IMR-90 (cell line): ENCODE measurements around the gene NAPSA. TPM values are rescaled to one million over a fixed set of nuclear protein-coding genes. Genes with fewer than 3 reads are reported as not detected.

Experiments
- ATAC-seq: fragments of 200-7000 bp; cut with Tn5 transposase; 2 replicates; pipeline ENCODE4 v1.9.1; 2020; ENCODE audit warnings: low read depth, mild to moderate bottlenecking, moderate library complexity
- BruUV-seq: library from RNA; stranded (reverse); fragments of 400-500 nt; replicated peaks from 2 replicates; lab custom pipeline; 2021; lab: Mats Ljungman, UMichigan
- CTCF ChIA-PET: fragments of 300-600 bp; formaldehyde crosslinking; extraction: SDS; loops from one replicate; lab custom pipeline; 2021; ENCODE audit warnings: antibody characterized with exemption; lab: Yijun Ruan, JAX
- POLR2A ChIA-PET: fragments of 300-600 bp; sonication (Branson Sonifier 250); formaldehyde crosslinking; loops from one replicate; lab custom pipeline; 2022; ENCODE audit warnings: antibody characterized with exemption; ENCODE audit not compliant: unreplicated experiment; lab: Charles Lee
- DNase-seq: peaks from one replicate; pipeline ENCODE4 v3.0.0; 2013
- H2AFZ ChIP-seq: replicated peaks from 2 replicates; pipeline ENCODE3; 2013; ENCODE audit warnings: low read length, mild to moderate bottlenecking; ENCODE audit not compliant: poor library complexity
- H2AK5ac ChIP-seq: 2 replicates; pipeline ENCODE4 v1.6.1; 2013; ENCODE audit warnings: low read depth, low read length, inconsistent platforms
- H2AK9ac ChIP-seq: replicated peaks from 2 replicates; pipeline ENCODE3; 2013; ENCODE audit warnings: mild to moderate bottlenecking, low read depth, low read length, moderate library complexity; ENCODE audit not compliant: poor library complexity
- H2BK120ac ChIP-seq: 2 replicates; pipeline ENCODE4 v1.6.1; 2013; ENCODE audit warnings: low read depth, low read length, inconsistent platforms
- H2BK15ac ChIP-seq: 3 replicates; pipeline ENCODE4 v1.6.1; 2013; ENCODE audit warnings: low read depth, low read length, inconsistent platforms
- H2BK20ac ChIP-seq: 2 replicates; pipeline ENCODE4 v1.6.1; 2013; ENCODE audit warnings: low read depth, mild to moderate bottlenecking, inconsistent platforms, low read length, moderate library complexity
- H2BK5ac ChIP-seq: 2 replicates; pipeline ENCODE4 v1.6.1; 2013; ENCODE audit warnings: mild to moderate bottlenecking, low read depth, low read length, inconsistent platforms; ENCODE audit not compliant: poor library complexity, severe bottlenecking
- H3K14ac ChIP-seq: replicated peaks from 2 replicates; pipeline ENCODE4 v1.6.1; 2013; ENCODE audit warnings: low read depth, low read length, inconsistent platforms
- H3K18ac ChIP-seq: 2 replicates; pipeline ENCODE4 v1.6.1; 2013; ENCODE audit warnings: low read depth, low read length, control low read depth
- H3K23ac ChIP-seq: 2 replicates; pipeline ENCODE4 v1.6.1; 2013; ENCODE audit warnings: low read depth, low read length, inconsistent platforms
- H3K27ac ChIP-seq: 2 replicates; pipeline ENCODE4 v1.5.1; 2013; ENCODE audit warnings: mild to moderate bottlenecking, control low read depth, low read length; ENCODE audit not compliant: insufficient read depth
- H3K27me3 ChIP-seq: 2 replicates; pipeline ENCODE4 v1.6.1; 2013; ENCODE audit warnings: low read length; ENCODE audit not compliant: control insufficient read depth, insufficient read depth
- H3K36me3 ChIP-seq: 2 replicates; pipeline ENCODE4 v1.6.1; 2013; ENCODE audit warnings: low read length, mixed read lengths; ENCODE audit not compliant: control insufficient read depth, insufficient read depth
- H3K4ac ChIP-seq: 2 replicates; pipeline ENCODE4 v1.6.1; 2013; ENCODE audit warnings: low read depth, low read length, inconsistent platforms
- H3K4me1 ChIP-seq: 2 replicates; pipeline ENCODE4 v1.6.1; 2013; ENCODE audit warnings: low read length, mixed read lengths; ENCODE audit not compliant: control insufficient read depth, insufficient read depth
- H3K4me2 ChIP-seq: 2 replicates; pipeline ENCODE4 v1.6.1; 2013; ENCODE audit warnings: low read depth, mild to moderate bottlenecking, control low read depth, low read length, moderate library complexity
- H3K4me3 ChIP-seq: 2 replicates; pipeline ENCODE4 v1.5.1; 2013; ENCODE audit warnings: low read depth, mild to moderate bottlenecking, control low read depth, low read length, moderate library complexity; ENCODE audit not compliant: insufficient read depth
- H3K56ac ChIP-seq: 2 replicates; pipeline ENCODE4 v1.6.1; 2013; ENCODE audit warnings: low read length, inconsistent platforms; ENCODE audit not compliant: insufficient read depth; ENCODE audit errors: extremely low read depth
- H3K79me1 ChIP-seq, 2 experiments: 2 replicates each; pipeline ENCODE4 v1.6.1; 2013; ENCODE audit warnings: low read length in 2 of 2, inconsistent platforms in 1 of 2, low read depth in 1 of 2
- H3K9ac ChIP-seq: 2 replicates; pipeline ENCODE4 v1.6.1; 2013; ENCODE audit warnings: low read depth, low read length, control low read depth
- H3K9me1 ChIP-seq: 2 replicates; pipeline ENCODE4 v1.6.1; 2013; ENCODE audit warnings: low read length, inconsistent platforms; ENCODE audit not compliant: insufficient read depth
- H3K9me3 ChIP-seq: 2 replicates; pipeline ENCODE4 v1.6.1; 2013; ENCODE audit warnings: low read length; ENCODE audit not compliant: control insufficient read depth, insufficient read depth
- H4K20me1 ChIP-seq: 2 replicates; pipeline ENCODE4 v1.6.1; 2013; ENCODE audit warnings: low read length, inconsistent platforms; ENCODE audit not compliant: insufficient read depth
- H4K5ac ChIP-seq: 2 replicates; pipeline ENCODE4 v1.6.1; 2013; ENCODE audit warnings: mild to moderate bottlenecking, low read depth, low read length, control low read depth
- H4K8ac ChIP-seq, 2 experiments: 2 replicates each; pipeline ENCODE4 v1.6.1; 2013; ENCODE audit warnings: low read depth in 2 of 2, low read length in 2 of 2, control low read depth in 1 of 2, inconsistent platforms in 1 of 2
- H4K91ac ChIP-seq: 2 replicates; pipeline ENCODE4 v1.6.1; 2013; ENCODE audit warnings: low read depth, low read length, inconsistent platforms; ENCODE audit not compliant: insufficient read depth
- BHLHE40 ChIP-seq: fragments of 150-350 bp; IDR thresholded peaks from 2 replicates; pipeline ENCODE4 v1.6.1; 2016; ENCODE audit warnings: mild to moderate bottlenecking, low read depth, low read length
- CEBPB ChIP-seq: IDR thresholded peaks from 2 replicates; pipeline ENCODE4 v1.6.1; 2012; ENCODE audit warnings: low read depth, low read length, improper control_type of control experiment
- CHD1 ChIP-seq: IDR thresholded peaks from 2 replicates; pipeline ENCODE4 v1.6.1; 2012; ENCODE audit warnings: low read depth, low read length, improper control_type of control experiment
- FOS ChIP-seq: fragments of 150-350 bp; IDR thresholded peaks from 2 replicates; pipeline ENCODE4 v1.6.1; 2016; ENCODE audit warnings: low read depth, low read length
- MAFK ChIP-seq: IDR thresholded peaks from 2 replicates; pipeline ENCODE4 v1.6.1; 2012; ENCODE audit warnings: low read depth, low read length, improper control_type of control experiment
- MAZ ChIP-seq: IDR thresholded peaks from 2 replicates; pipeline ENCODE4 v1.6.1; 2012; ENCODE audit warnings: low read depth, mild to moderate bottlenecking, low read length, improper control_type of control experiment, moderate library complexity, borderline replicate concordance
- MXI1 ChIP-seq: IDR thresholded peaks from 2 replicates; pipeline ENCODE4 v1.6.1; 2012; ENCODE audit warnings: low read depth, mild to moderate bottlenecking, low read length, moderate library complexity, borderline replicate concordance
- NFE2L2 ChIP-seq: fragments of 150-350 bp; IDR thresholded peaks from 2 replicates; pipeline ENCODE4 v1.6.1; 2016; ENCODE audit warnings: low read depth, mild to moderate bottlenecking, low read length
- POLR2A ChIP-seq: IDR thresholded peaks from 2 replicates; pipeline ENCODE4 v1.6.1; 2012; ENCODE audit warnings: mild to moderate bottlenecking, low read depth, low read length
- RAD21 ChIP-seq: IDR thresholded peaks from 2 replicates; pipeline ENCODE4 v1.6.1; 2012; ENCODE audit warnings: low read length, improper control_type of control experiment
- RCOR1 ChIP-seq: IDR thresholded peaks from 2 replicates; pipeline ENCODE4 v1.6.1; 2012; ENCODE audit warnings: mild to moderate bottlenecking, low read length, improper control_type of control experiment; ENCODE audit not compliant: insufficient replicate concordance
- RFX5 ChIP-seq: IDR thresholded peaks from 2 replicates; pipeline ENCODE4 v1.8.0; 2012; ENCODE audit warnings: low read depth, mild to moderate bottlenecking, low read length, moderate library complexity
- SMC3 ChIP-seq: fragments of 150-350 bp; IDR thresholded peaks from 2 replicates; pipeline ENCODE4 v1.6.1; 2016; ENCODE audit warnings: low read depth, mild to moderate bottlenecking, antibody characterized with exemption, low read length, moderate library complexity
- WGBS, 2 experiments: methylation state at CpG; one replicate each; pipeline versions ENCODE4 v1.1.5 to v1.1.7; 2013; ENCODE audit warnings: missing lambda C conversion rate in 2 of 2; ENCODE audit not compliant: insufficient read length in 1 of 2; ENCODE audit errors: extremely low coverage in 2 of 2; 5-methylcytosine and 5-hydroxymethylcytosine counted together
- dilution Hi-C: fragments of 300-500 bp; cut with HindIII; formaldehyde crosslinking; loops from one replicate; pipeline ENCODE4 v1.14.3; 2018; ENCODE audit warnings: low sequenced_read_pairs; ENCODE audit not compliant: unreplicated experiment
- in situ Hi-C: fragments of 300-500 bp; cut with MboI; formaldehyde crosslinking; loops from 3 replicates; pipeline ENCODE4 v1.14.3; 2019; ENCODE audit warnings: low sequenced_read_pairs, inconsistent platforms, mixed read lengths
- intact Hi-C: fragments of 100-400 bp; cut with micrococcal nuclease; formaldehyde crosslinking; loops from 2 replicates; pipeline ENCODE4 v1.10.0; 2022
- polyA plus RNA-seq, 3 experiments: library from polyadenylated mRNA; depleted of rRNA; stranded (reverse); fragments of >200 nt; gene quantifications; 2 replicates each; pipeline ENCODE4 v1.2.3, GENCODE V29; 2012; ENCODE audit warnings: low replicate concordance in 1 of 3
- total RNA-seq: library from RNA; depleted of rRNA; stranded (reverse); fragments of >200 nt; gene quantifications from 2 replicates; pipeline ENCODE4 v1.2.3, GENCODE V29; 2012
- TF ChIP-seq, protein P1 (sequence below): fragments of 150-350 bp; IDR thresholded peaks from 2 replicates; pipeline ENCODE4 v1.6.1; 2016; ENCODE audit warnings: low read depth, mild to moderate bottlenecking, low read length, moderate library complexity, borderline replicate concordance
- TF ChIP-seq, protein P2 (sequence below): fragments of 150-350 bp; IDR thresholded peaks from 2 replicates; pipeline ENCODE4 v1.6.1; 2017; ENCODE audit warnings: mild to moderate bottlenecking, antibody characterized with exemption, low read length, low read depth
- TF ChIP-seq, protein P3 (sequence below): conservative IDR thresholded peaks from 2 replicates; pipeline ENCODE4 v1.5.1; 2012; ENCODE audit warnings: mild to moderate bottlenecking, low read depth, low read length, improper control_type of control experiment

Gene NAPSA
- total and polyA plus RNA-seq, 2 of the 4 experiments (the other 2 are of a cell fraction): 0.39 TPM; not detected in 1

DNA sequence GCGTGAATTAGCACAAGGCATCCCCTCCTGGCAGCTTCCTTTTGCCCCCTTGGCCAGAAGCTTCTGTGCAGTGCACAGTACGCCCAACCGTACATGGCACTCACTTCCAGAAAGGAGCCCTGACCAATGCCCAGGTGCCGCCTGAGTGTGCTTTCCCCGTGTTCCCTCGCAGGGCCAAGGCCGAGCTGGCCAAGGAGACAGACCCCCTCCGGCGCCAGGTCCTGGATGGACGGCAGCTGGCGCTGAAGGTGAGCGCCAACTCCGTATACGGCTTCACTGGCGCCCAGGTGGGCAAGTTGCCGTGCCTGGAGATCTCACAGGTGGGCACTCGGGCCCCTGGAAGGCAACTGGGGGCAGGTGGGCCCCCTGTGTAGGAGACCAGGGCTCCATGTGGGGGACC, 43.9 kb upstream of the NAPSA start:
- Histone ChIP-seq H3K14ac (no peak overlapping the region), H3K56ac (no peak overlapping the region), H2BK20ac (no peak overlapping the region), H3K4ac (no peak overlapping the region), H3K27ac (no peak overlapping the region), H2AK5ac (no peak overlapping the region), H2AFZ (no peak overlapping the region), H3K23ac (no peak overlapping the region), H3K36me3 (peaks cover 7% of the 10 kb centered on the region), H3K79me1 (no peaks in the 10 kb centered on the region), H3K9ac (no peak overlapping the region), H3K9me3 (no peaks in the 10 kb centered on the region), H3K18ac (no peak overlapping the region), H4K20me1 (no peaks in the 10 kb centered on the region), H3K27me3 (no peaks in the 10 kb centered on the region), H2BK120ac (no peak overlapping the region), H3K9me1 (no peaks in the 10 kb centered on the region; the same call in 1 of the 2 replicates), H4K91ac (no peak overlapping the region), H3K4me1 (no peaks in the 10 kb centered on the region), H4K8ac (no peak overlapping the region), H3K4me3 (no peak overlapping the region), H3K4me2 (no peak overlapping the region), H4K5ac (no peak overlapping the region), H2BK15ac (no peak overlapping the region), H2AK9ac (no peak overlapping the region), H2BK5ac (no peak overlapping the region)
- CTCF ChIA-PET: interaction anchor here (0.9 kb wide), 1 partner anchor 16 kb away, joined by 3 read pairs; no protein-coding TSS in a partner anchor
- TF ChIP-seq SMC3: no peak
- TF ChIP-seq, protein P1, sequence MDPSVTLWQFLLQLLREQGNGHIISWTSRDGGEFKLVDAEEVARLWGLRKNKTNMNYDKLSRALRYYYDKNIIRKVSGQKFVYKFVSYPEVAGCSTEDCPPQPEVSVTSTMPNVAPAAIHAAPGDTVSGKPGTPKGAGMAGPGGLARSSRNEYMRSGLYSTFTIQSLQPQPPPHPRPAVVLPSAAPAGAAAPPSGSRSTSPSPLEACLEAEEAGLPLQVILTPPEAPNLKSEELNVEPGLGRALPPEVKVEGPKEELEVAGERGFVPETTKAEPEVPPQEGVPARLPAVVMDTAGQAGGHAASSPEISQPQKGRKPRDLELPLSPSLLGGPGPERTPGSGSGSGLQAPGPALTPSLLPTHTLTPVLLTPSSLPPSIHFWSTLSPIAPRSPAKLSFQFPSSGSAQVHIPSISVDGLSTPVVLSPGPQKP: no peak
- no peak for TF ChIP-seq FOS
- no peak for TF ChIP-seq NFE2L2
- TF ChIP-seq MAZ: no peak
- no peak for TF ChIP-seq RFX5
- TF ChIP-seq RCOR1: no peak
- TF ChIP-seq, protein P2, sequence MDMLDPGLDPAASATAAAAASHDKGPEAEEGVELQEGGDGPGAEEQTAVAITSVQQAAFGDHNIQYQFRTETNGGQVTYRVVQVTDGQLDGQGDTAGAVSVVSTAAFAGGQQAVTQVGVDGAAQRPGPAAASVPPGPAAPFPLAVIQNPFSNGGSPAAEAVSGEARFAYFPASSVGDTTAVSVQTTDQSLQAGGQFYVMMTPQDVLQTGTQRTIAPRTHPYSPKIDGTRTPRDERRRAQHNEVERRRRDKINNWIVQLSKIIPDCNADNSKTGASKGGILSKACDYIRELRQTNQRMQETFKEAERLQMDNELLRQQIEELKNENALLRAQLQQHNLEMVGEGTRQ: no peak
- no peak for TF ChIP-seq BHLHE40
- TF ChIP-seq MXI1: no peak
- TF ChIP-seq, protein P3, sequence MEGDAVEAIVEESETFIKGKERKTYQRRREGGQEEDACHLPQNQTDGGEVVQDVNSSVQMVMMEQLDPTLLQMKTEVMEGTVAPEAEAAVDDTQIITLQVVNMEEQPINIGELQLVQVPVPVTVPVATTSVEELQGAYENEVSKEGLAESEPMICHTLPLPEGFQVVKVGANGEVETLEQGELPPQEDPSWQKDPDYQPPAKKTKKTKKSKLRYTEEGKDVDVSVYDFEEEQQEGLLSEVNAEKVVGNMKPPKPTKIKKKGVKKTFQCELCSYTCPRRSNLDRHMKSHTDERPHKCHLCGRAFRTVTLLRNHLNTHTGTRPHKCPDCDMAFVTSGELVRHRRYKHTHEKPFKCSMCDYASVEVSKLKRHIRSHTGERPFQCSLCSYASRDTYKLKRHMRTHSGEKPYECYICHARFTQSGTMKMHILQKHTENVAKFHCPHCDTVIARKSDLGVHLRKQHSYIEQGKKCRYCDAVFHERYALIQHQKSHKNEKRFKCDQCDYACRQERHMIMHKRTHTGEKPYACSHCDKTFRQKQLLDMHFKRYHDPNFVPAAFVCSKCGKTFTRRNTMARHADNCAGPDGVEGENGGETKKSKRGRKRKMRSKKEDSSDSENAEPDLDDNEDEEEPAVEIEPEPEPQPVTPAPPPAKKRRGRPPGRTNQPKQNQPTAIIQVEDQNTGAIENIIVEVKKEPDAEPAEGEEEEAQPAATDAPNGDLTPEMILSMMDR: no peak
- TF ChIP-seq CEBPB: no peak
- TF ChIP-seq POLR2A: no peak
- TF ChIP-seq RAD21: no peak
- TF ChIP-seq CHD1: no peak
- no peak for TF ChIP-seq MAFK
- 92% methylated on average over 15 of the region's 17 CpGs; no CpG with 5 or more reads in 1 of the 2 experiments for WGBS, 2 experiments
- in situ Hi-C loops: no loop called here
- no TSS peak for BruUV-seq
- dilution Hi-C loops: no loop called here
- intact Hi-C loops: no loop called here
- ATAC-seq (no peak), DNase-seq (no peak)
- POLR2A ChIA-PET: no interaction called here
